Spleen (tissue), 11 donors: Measurements from ENCODE around the gene SPAG17. TPM values are rescaled to one million over a fixed set of nuclear protein-coding genes. Genes with fewer than 3 reads are reported as not detected.

Source experiments
- DNase-seq: peaks from one replicate; pipeline ENCODE4 v3.0.0-alpha.2; 2020
- H3K27ac ChIP-seq, 8 donors: fragments of 200-600 bp; sonication (generic) in 7 of 8; 1 replicate in 4 of 8; 2 replicates in 4 of 8; pipeline versions ENCODE4 v1.5.0 to v1.8.0; 2016 to 2021; ENCODE audit warnings: inconsistent platforms in 4 of 8, mild to moderate bottlenecking in 4 of 8, moderate library complexity in 1 of 8
- H3K27me3 ChIP-seq, 7 donors: fragments of 200-600 bp; sonication (generic) in 6 of 7; replicated peaks in 1 of 7; 1 replicate in 4 of 7; 2 replicates in 3 of 7; pipeline versions ENCODE4 v1.5.0 to v1.8.0; 2016 to 2021; ENCODE audit warnings: inconsistent platforms in 3 of 7, mild to moderate bottlenecking in 1 of 7
- H3K36me3 ChIP-seq, 6 donors: fragments of 200-600 bp; sonication (generic) in 5 of 6; 1 replicate in 4 of 6; 2 replicates in 2 of 6; pipeline versions ENCODE4 v1.5.0 to v1.8.0; 2016 to 2021; ENCODE audit warnings: inconsistent platforms in 2 of 6
- H3K4me1 ChIP-seq, 6 donors: fragments of 200-600 bp; sonication (generic) in 5 of 6; 1 replicate in 3 of 6; 2 replicates in 3 of 6; pipeline versions ENCODE4 v1.5.0 to v1.8.0; 2016 to 2021; ENCODE audit warnings: inconsistent platforms in 3 of 6
- H3K4me3 ChIP-seq, 8 donors: fragments of 200-600 bp; sonication (generic) in 7 of 8; 1 replicate in 4 of 8; 2 replicates in 4 of 8; pipeline versions ENCODE4 v1.5.0 to v1.8.0; 2016 to 2021; ENCODE audit warnings: inconsistent platforms in 4 of 8, mild to moderate bottlenecking in 4 of 8, moderate library complexity in 2 of 8
- H3K9me3 ChIP-seq, 8 donors: fragments of 200-600 bp; sonication (generic) in 7 of 8; 1 replicate in 4 of 8; 2 replicates in 4 of 8; pipeline versions ENCODE4 v1.5.0 to v1.8.0; 2016 to 2021; ENCODE audit warnings: inconsistent platforms in 4 of 8
- CTCF ChIP-seq, 11 experiments: fragments of 200-600 bp in 7 of 11; fragments of 450-650 bp in 4 of 11; sonication (generic) in 4 of 11; IDR thresholded peaks in 8 of 11; conservative IDR thresholded peaks in 3 of 11; 1 replicate in 7 of 11; 2 replicates in 4 of 11; pipeline versions ENCODE4 v1.4.0 to v1.8.0; 2016 to 2021; ENCODE audit warnings: antibody characterized with exemption in 11 of 11, inconsistent platforms in 4 of 11, mild to moderate bottlenecking in 1 of 11
- POLR2A ChIP-seq, 3 donors: fragments of 450-650 bp; IDR thresholded peaks; one replicate each; pipeline ENCODE4 v1.5.1; 2017; ENCODE audit warnings: antibody characterized with exemption in 3 of 3, mild to moderate bottlenecking in 1 of 3
- POLR2AphosphoS5 ChIP-seq, 3 donors: sonication (generic); formaldehyde crosslinking; IDR thresholded peaks; one replicate each; pipeline ENCODE4 v1.5.1; 2017; ENCODE audit warnings: antibody characterized with exemption in 3 of 3
- WGBS, 5 donors: extraction: QIAGEN DNeasy Blood & Tissue Kit in 3 of 5; methylation state at CpG; one replicate each; pipeline versions ENCODE4 v1.1.5 to v1.1.7; 2013 to 2018; 5-methylcytosine and 5-hydroxymethylcytosine counted together
- intact Hi-C: fragments of 100-400 bp; cut with DNase I; formaldehyde crosslinking; loops from one replicate; pipeline ENCODE4 v1.15.0; 2023; ENCODE audit warnings: low total_unique reads
- polyA plus RNA-seq, 3 donors: library from polyadenylated mRNA; stranded (reverse); fragments of 200-250 nt; gene quantifications; one replicate each; pipeline ENCODE4 v1.2.1, GENCODE V29; 2013
- total RNA-seq, 7 donors: library from RNA; depleted of rRNA in 3 of 7; stranded (reverse); fragments of >200 nt in 3 of 7; fragmentation: NEBNext Ultra II Directional in 4 of 7; extraction: Animal tissue kit (Norgen Biotek cat#: 25700) in 4 of 7; gene quantifications; one replicate each; pipeline versions ENCODE4 v1.1.0 to v1.2.1, GENCODE V29; 2016 to 2021
- donor health status: healthy with polysubstance abuse.
- donor health status: DM: no; HTN: no; CAD: no; lungs with moderate emphysema.
- donor health status: DM: no; HTN: no; CAD: no.
- donor health status: Bipolar disorder and iron deficiency.
- donor health status: healthy.
- donor health status: DM: no; HTN: no; CAD: no.
- donor health status: DM: yes; HTN: yes; CAD: no.

Gene SPAG17
- total and polyA plus RNA-seq, 10 donors: under 0.01 to 0.91 (median 0.28) TPM; not detected in 5

GRCh38 chr1:118102445-118102844 is 82.6 kb downstream of the SPAG17 start:
- TF ChIP-seq POLR2A (IDR thresholded peaks at IDR 0.05) (no peak), CTCF (IDR thresholded peaks at IDR 0.05 in 8 of 11, conservative IDR thresholded peaks at IDR 0.05 in 3 of 11) (no peak), POLR2AphosphoS5 (IDR thresholded peaks at IDR 0.05) (no peak)
- H3K27ac ChIP-seq: no peak overlapping the region
- no peaks in the 10 kb centered on the region for H3K4me1 ChIP-seq
- intact Hi-C loops: no loop called here
- WGBS, 5 donors: 81 to 89% (median 87%) methylated on average over 3 of the region's 3 CpGs
- H3K4me3 ChIP-seq: no peak overlapping the region
- H3K27me3 ChIP-seq: no peaks in the 10 kb centered on the region
- no peaks in the 10 kb centered on the region for H3K9me3 ChIP-seq
- H3K36me3 ChIP-seq: no peaks in the 10 kb centered on the region
- no peak for DNase-seq

- TF ChIP-seq POLR2A (IDR thresholded peaks at IDR 0.05) (no peak), CTCF (IDR thresholded peaks at IDR 0.05 in 8 of 11, conservative IDR thresholded peaks at IDR 0.05 in 3 of 11) (no peak), POLR2AphosphoS5 (IDR thresholded peaks at IDR 0.05) (no peak)
- Histone ChIP-seq H3K4me1 (no peaks in the 10 kb centered on the region), H3K4me3 (no peak overlapping the region), H3K27me3 (no peaks in the 10 kb centered on the region), H3K27ac (no peak overlapping the region), H3K9me3 (no peaks in the 10 kb centered on the region), H3K36me3 (no peaks in the 10 kb centered on the region)
- intact Hi-C loops: no loop called here
- no peak for DNase-seq
- 80 to 100% (median 90%) methylated on average over 1 of the region's 1 CpG for WGBS, 5 donors
Measured at GRCh38 chr1:118101999-118102398, 83.0 kb downstream of the SPAG17 start.

- 80 to 94% (median 89%) methylated on average over 9 of the region's 9 CpGs for WGBS, 5 donors
- intact Hi-C loops: no loop called here
Measured at GRCh38 chr1:118101515-118101844, 83.5 kb downstream of the SPAG17 start.

More at GRCh38 chr1:118101515-118101844, 83.5 kb downstream of the SPAG17 start:
- Histone ChIP-seq H3K27me3 (no peaks in the 10 kb centered on the region), H3K4me1 (no peaks in the 10 kb centered on the region), H3K36me3 (no peaks in the 10 kb centered on the region), H3K4me3 (no peak overlapping the region), H3K27ac (no peak overlapping the region), H3K9me3 (no peaks in the 10 kb centered on the region)
- no peak for TF ChIP-seq POLR2A (IDR thresholded peaks at IDR 0.05)
- TF ChIP-seq CTCF (IDR thresholded peaks at IDR 0.05 in 8 of 11, conservative IDR thresholded peaks at IDR 0.05 in 3 of 11): no peak
- TF ChIP-seq POLR2AphosphoS5 (IDR thresholded peaks at IDR 0.05): no peak
- DNase-seq: no peak
